HepG2 (cell line): Measurements from ENCODE around the gene SRPRA. TPM values are rescaled to one million over a fixed set of nuclear protein-coding genes. Genes with fewer than 3 reads are reported as not detected.

Experiments
- ATAC-seq: fragments of 200-7000 bp; cut with Tn5 transposase; 3 replicates; pipeline ENCODE4 v1.9.1; 2020; ENCODE audit warnings: mild to moderate bottlenecking, moderate library complexity
- BruUV-seq: library from RNA; stranded (reverse); fragments of 400-500 nt; replicated peaks from 2 replicates; lab custom pipeline; 2021; lab: Mats Ljungman, UMichigan
- CTCF ChIA-PET: fragments of 300-600 bp; formaldehyde crosslinking; extraction: SDS; loops from one replicate; lab custom pipeline; 2021; ENCODE audit warnings: low total read pairs, inconsistent platforms, low intra/inter-chr PET ratio; lab: Yijun Ruan, JAX
- POLR2A ChIA-PET: fragments of 350-600 bp; sonication (Branson Sonifier 250); formaldehyde crosslinking; loops from one replicate; lab custom pipeline; 2020; ENCODE audit warnings: antibody characterized with exemption, inconsistent platforms; lab: Yijun Ruan, JAX
- DNase-seq: peaks from one replicate; pipeline ENCODE4 v3.0.0-alpha.2; 2015; ENCODE audit warnings: low spot score
- FAIRE-seq: peaks from 3 replicates; lab custom pipeline; 2011; peaks lifted over from hg19 to GRCh38; lab: Jason Lieb, UNC
- H2AFZ ChIP-seq: one replicate; pipeline ENCODE4 v1.6.1; 2011; ENCODE audit warnings: low read length, inconsistent platforms
- H3K27ac ChIP-seq: fragments of 300-600 bp; 3 replicates; pipeline ENCODE4 v1.8.0; 2011; ENCODE audit warnings: mixed run types, mild to moderate bottlenecking, mixed read lengths, low read length, inconsistent platforms; ENCODE audit not compliant: insufficient read depth; ENCODE audit errors: extremely low read length
- H3K27me3 ChIP-seq, 2 experiments: fragments of 200-600 bp in 1 of 2; 2 replicates in 1 of 2; 3 replicates in 1 of 2; pipeline versions ENCODE4 v1.6.0 to v1.8.0; 2011; ENCODE audit warnings: low read length in 2 of 2, mild to moderate bottlenecking in 2 of 2, moderate library complexity in 2 of 2, inconsistent platforms in 1 of 2; ENCODE audit not compliant: insufficient read depth in 2 of 2, control insufficient read depth in 1 of 2
- H3K36me3 ChIP-seq, 2 experiments: fragments of 200-600 bp in 1 of 2; replicated peaks in 1 of 2; 2 replicates in 1 of 2; 3 replicates in 1 of 2; pipeline versions ENCODE4 v1.5.1 to v1.8.0; 2011; ENCODE audit warnings: low read length in 2 of 2, inconsistent platforms in 1 of 2; ENCODE audit not compliant: insufficient read depth in 2 of 2, control insufficient read depth in 1 of 2
- H3K4me1 ChIP-seq: 2 replicates; pipeline ENCODE4 v1.5.1; 2012; ENCODE audit warnings: low read length, inconsistent platforms; ENCODE audit not compliant: insufficient read depth
- H3K4me2 ChIP-seq: 2 replicates; pipeline ENCODE4 v1.6.0; 2011; ENCODE audit warnings: low read depth, low read length, inconsistent platforms
- H3K4me3 ChIP-seq, 3 experiments: fragments of 200-600 bp in 1 of 3; sonication (generic), shearing (Covaris generic) in 1 of 3; replicated peaks in 1 of 3; 2 replicates each; pipeline ENCODE4 v1.5.1; 2011 to 2016; ENCODE audit warnings: low read length in 3 of 3, inconsistent platforms in 2 of 3, low read depth in 2 of 3, mild to moderate bottlenecking in 2 of 3, control low read depth in 1 of 3, mixed read lengths in 1 of 3; ENCODE audit not compliant: insufficient read depth in 1 of 3
- H3K79me2 ChIP-seq: one replicate; pipeline ENCODE4 v1.6.1; 2011; ENCODE audit warnings: low read length, inconsistent platforms; ENCODE audit not compliant: insufficient read depth
- H3K9ac ChIP-seq: 2 replicates; pipeline ENCODE4 v1.6.0; 2011; ENCODE audit warnings: mild to moderate bottlenecking, low read depth, low read length, inconsistent platforms; ENCODE audit not compliant: insufficient read depth
- H3K9me3 ChIP-seq: 2 replicates; pipeline ENCODE4 v1.5.1; 2012; ENCODE audit warnings: mild to moderate bottlenecking, low read length
- H4K20me1 ChIP-seq: 2 replicates; pipeline ENCODE4 v1.6.0; 2011; ENCODE audit warnings: inconsistent platforms, mild to moderate bottlenecking, low read length, moderate library complexity; ENCODE audit not compliant: insufficient read depth
- FOXP1 ChIP-seq, 2 experiments: fragments of 450-650 bp in 1 of 2; IDR thresholded peaks; 2 replicates each; pipeline ENCODE4 v1.6.1; 2017 to 2018; ENCODE audit warnings: antibody characterized with exemption in 1 of 2
- GFI1 ChIP-seq: sonication (generic); formaldehyde crosslinking; IDR thresholded peaks from 2 replicates; pipeline ENCODE4 v1.5.0; 2020; ENCODE audit warnings: missing genetic modification reagents, mild to moderate bottlenecking, borderline replicate concordance
- NR3C1 ChIP-seq: sonication (generic); formaldehyde crosslinking; IDR thresholded peaks from 2 replicates; pipeline ENCODE4 v1.4.0; 2020; ENCODE audit warnings: missing genetic modification reagents
- POLR2G ChIP-seq: fragments of 200-400 bp; formaldehyde crosslinking; IDR thresholded peaks from 2 replicates; pipeline ENCODE4 v1.6.1; 2018; ENCODE audit warnings: mild to moderate bottlenecking, low read depth, low read length, moderate library complexity
- ZKSCAN5 ChIP-seq: sonication (generic); formaldehyde crosslinking; IDR thresholded peaks from 2 replicates; pipeline ENCODE4 v1.5.1; 2020; ENCODE audit warnings: mild to moderate bottlenecking, missing genetic modification reagents
- ZNF101 ChIP-seq: sonication (generic); formaldehyde crosslinking; IDR thresholded peaks from 2 replicates; pipeline ENCODE4 v1.4.0; 2020; ENCODE audit warnings: mild to moderate bottlenecking, low read depth, missing genetic modification reagents, borderline replicate concordance
- WGBS: methylation state at CpG from one replicate; pipeline ENCODE4 v1.1.6; 2017; ENCODE audit warnings: low lambda C conversion rate; 5-methylcytosine and 5-hydroxymethylcytosine counted together
- in situ Hi-C: cut with HindIII; loops from 2 replicates; pipeline ENCODE4 v1.10.0; 2017; ENCODE audit warnings: low pct_unique_long_range_greater_than_20kb; ENCODE audit not compliant: extremely low pct_ligation_motif_present
- intact Hi-C: fragments of 100-400 bp; cut with micrococcal nuclease; formaldehyde crosslinking; loops from one replicate; pipeline ENCODE4 v1.10.0; 2022; ENCODE audit not compliant: unreplicated experiment
- polyA plus RNA-seq, 8 experiments: library from polyadenylated mRNA; depleted of rRNA in 3 of 8; stranded (reverse) in 7 of 8; unstranded in 1 of 8; fragments of >200 nt; fragmentation: Illumina TruSeq in 4 of 8; extraction: Trizol in 4 of 8; gene quantifications; 2 replicates each; pipeline versions ENCODE4 v1.2.1 to v1.2.3, GENCODE V29; 2011 to 2016; ENCODE audit warnings: low read depth in 4 of 8, missing spikeins in 1 of 8, mixed read lengths in 1 of 8; ENCODE audit not compliant: insufficient read depth in 1 of 8
- total RNA-seq, 5 experiments: library from RNA; depleted of rRNA; stranded (reverse); fragments of >200 nt; fragmentation: Illumina TruSeq; extraction: Trizol; gene quantifications; 2 replicates each; pipeline ENCODE4 v1.2.3, GENCODE V29; 2016; ENCODE audit warnings: low read depth in 1 of 5
- TF ChIP-seq, protein P1 (sequence below): sonication (generic); formaldehyde crosslinking; IDR thresholded peaks from 2 replicates; pipeline ENCODE4 v1.5.1; 2020; ENCODE audit warnings: missing genetic modification reagents, mild to moderate bottlenecking, borderline replicate concordance
- TF ChIP-seq, protein P2 (sequence below): sonication (generic); formaldehyde crosslinking; IDR thresholded peaks from 2 replicates; pipeline ENCODE4 v1.4.0; 2020; ENCODE audit warnings: missing genetic modification reagents
- TF ChIP-seq, protein P3 (sequence below): sonication (generic); formaldehyde crosslinking; IDR thresholded peaks from 2 replicates; pipeline ENCODE4 v1.5.1; 2020; ENCODE audit warnings: missing genetic modification reagents, mild to moderate bottlenecking, borderline replicate concordance
- TF ChIP-seq, protein P4 (sequence below): sonication (generic); formaldehyde crosslinking; conservative IDR thresholded peaks from 2 replicates; pipeline ENCODE4 v1.5.0; 2020; ENCODE audit warnings: missing genetic modification reagents

Gene SRPRA
- total and polyA plus RNA-seq, 2 of the 13 experiments (the other 11 are each of a cell fraction or from before 2014, with no cell fraction given): 27.7 to 64.6 TPM

DNA sequence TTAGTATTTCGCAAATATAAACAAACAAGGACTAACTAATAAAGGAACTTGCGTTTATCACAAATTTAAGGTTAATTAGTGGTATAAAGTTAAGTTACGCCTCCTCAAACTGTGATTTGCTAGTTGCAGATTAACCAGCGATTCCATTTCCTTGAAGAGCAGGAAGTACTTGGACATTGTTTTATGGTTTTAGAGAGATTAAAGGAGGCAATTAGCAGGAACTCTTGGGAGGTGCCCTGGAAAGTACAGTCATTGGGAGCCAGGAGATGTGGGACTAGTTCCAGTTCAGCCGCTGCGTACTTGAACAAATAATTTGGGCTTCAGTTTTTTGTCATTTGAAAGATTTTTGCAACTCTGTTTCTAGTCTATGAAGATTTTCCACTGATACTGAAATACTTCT lies 53.9 kb downstream of the SRPRA start (continued):
- TF ChIP-seq NR3C1: no peak

DNA sequence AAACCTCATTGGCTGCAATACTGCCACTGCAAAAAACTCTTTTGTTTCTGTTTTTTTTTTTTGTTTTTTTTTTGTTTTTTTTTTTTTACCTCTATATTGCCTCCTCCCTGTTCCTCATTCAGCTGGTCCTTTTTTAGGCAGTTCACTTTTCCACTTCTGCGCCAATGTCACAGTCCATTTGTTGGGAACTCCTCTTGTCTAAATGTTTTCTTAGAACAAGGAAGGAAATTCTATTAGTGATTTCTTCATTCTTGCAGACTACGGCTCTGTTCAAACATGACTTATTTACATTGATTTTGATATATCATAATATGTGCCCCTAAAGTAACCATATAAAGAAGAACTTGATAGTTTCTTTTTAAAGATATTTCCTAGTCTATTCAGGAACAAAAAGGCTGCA lies 54.3 kb downstream of the SRPRA start:
- Histone ChIP-seq H3K4me1 (peaks cover 28% of the 10 kb centered on the region), H3K27me3 (peaks cover 0 to 2% of the 10 kb centered on the region in 2 experiments; a peak in 1 of 5 replicates), H3K9ac (no peak overlapping the region), H3K4me2 (no peak overlapping the region), H3K9me3 (no peaks in the 10 kb centered on the region), H3K27ac (no peak overlapping the region), H3K36me3 (peaks cover 2 to 3% of the 10 kb centered on the region in 2 experiments; a peak in 4 of 5 replicates), H3K79me2 (peaks cover 57% of the 10 kb centered on the region), H2AFZ (no peak overlapping the region), H4K20me1 (no peaks in the 10 kb centered on the region), H3K4me3 (no peak overlapping the region)
- no TSS peak for BruUV-seq
- ChIA-PET CTCF (no interaction called here), POLR2A (interaction anchor here (0.6 kb wide), 1 partner anchor 585 kb away, joined by 3 read pairs; no protein-coding TSS in a partner anchor)
- DNase-seq (no peak), FAIRE-seq (no peak), ATAC-seq (no peak)
- intact Hi-C loops (no loop called here), in situ Hi-C loops (loop anchor here (25.0 kb wide), 1 partner anchor 577 kb away; the partner anchor contains the start of gene CHEK1)
- WGBS: 59% methylated on average over 2 of the region's 2 CpGs
- TF ChIP-seq ZNF101 (CRISPR knock-in tag) (no peak), ZKSCAN5 (CRISPR knock-in tag) (no peak), GFI1 (CRISPR knock-in tag) (no peak), POLR2G (no peak), FOXP1 (IDR thresholded peaks at IDR 0.05) (no peak), FOXP1 (CRISPR knock-in tag; IDR thresholded peaks at IDR 0.05) (no peak)
- TF ChIP-seq, protein P1, sequence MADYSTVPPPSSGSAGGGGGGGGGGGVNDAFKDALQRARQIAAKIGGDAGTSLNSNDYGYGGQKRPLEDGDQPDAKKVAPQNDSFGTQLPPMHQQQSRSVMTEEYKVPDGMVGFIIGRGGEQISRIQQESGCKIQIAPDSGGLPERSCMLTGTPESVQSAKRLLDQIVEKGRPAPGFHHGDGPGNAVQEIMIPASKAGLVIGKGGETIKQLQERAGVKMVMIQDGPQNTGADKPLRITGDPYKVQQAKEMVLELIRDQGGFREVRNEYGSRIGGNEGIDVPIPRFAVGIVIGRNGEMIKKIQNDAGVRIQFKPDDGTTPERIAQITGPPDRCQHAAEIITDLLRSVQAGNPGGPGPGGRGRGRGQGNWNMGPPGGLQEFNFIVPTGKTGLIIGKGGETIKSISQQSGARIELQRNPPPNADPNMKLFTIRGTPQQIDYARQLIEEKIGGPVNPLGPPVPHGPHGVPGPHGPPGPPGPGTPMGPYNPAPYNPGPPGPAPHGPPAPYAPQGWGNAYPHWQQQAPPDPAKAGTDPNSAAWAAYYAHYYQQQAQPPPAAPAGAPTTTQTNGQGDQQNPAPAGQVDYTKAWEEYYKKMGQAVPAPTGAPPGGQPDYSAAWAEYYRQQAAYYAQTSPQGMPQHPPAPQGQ (CRISPR knock-in tag): no peak
- TF ChIP-seq, protein P2, sequence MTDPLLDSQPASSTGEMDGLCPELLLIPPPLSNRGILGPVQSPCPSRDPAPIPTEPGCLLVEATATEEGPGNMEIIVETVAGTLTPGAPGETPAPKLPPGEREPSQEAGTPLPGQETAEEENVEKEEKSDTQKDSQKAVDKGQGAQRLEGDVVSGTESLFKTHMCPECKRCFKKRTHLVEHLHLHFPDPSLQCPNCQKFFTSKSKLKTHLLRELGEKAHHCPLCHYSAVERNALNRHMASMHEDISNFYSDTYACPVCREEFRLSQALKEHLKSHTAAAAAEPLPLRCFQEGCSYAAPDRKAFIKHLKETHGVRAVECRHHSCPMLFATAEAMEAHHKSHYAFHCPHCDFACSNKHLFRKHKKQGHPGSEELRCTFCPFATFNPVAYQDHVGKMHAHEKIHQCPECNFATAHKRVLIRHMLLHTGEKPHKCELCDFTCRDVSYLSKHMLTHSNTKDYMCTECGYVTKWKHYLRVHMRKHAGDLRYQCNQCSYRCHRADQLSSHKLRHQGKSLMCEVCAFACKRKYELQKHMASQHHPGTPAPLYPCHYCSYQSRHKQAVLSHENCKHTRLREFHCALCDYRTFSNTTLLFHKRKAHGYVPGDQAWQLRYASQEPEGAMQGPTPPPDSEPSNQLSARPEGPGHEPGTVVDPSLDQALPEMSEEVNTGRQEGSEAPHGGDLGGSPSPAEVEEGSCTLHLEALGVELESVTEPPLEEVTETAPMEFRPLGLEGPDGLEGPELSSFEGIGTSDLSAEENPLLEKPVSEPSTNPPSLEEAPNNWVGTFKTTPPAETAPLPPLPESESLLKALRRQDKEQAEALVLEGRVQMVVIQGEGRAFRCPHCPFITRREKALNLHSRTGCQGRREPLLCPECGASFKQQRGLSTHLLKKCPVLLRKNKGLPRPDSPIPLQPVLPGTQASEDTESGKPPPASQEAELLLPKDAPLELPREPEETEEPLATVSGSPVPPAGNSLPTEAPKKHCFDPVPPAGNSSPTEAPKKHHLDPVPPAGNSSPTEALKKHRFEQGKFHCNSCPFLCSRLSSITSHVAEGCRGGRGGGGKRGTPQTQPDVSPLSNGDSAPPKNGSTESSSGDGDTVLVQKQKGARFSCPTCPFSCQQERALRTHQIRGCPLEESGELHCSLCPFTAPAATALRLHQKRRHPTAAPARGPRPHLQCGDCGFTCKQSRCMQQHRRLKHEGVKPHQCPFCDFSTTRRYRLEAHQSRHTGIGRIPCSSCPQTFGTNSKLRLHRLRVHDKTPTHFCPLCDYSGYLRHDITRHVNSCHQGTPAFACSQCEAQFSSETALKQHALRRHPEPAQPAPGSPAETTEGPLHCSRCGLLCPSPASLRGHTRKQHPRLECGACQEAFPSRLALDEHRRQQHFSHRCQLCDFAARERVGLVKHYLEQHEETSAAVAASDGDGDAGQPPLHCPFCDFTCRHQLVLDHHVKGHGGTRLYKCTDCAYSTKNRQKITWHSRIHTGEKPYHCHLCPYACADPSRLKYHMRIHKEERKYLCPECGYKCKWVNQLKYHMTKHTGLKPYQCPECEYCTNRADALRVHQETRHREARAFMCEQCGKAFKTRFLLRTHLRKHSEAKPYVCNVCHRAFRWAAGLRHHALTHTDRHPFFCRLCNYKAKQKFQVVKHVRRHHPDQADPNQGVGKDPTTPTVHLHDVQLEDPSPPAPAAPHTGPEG (CRISPR knock-in tag): no peak
- TF ChIP-seq, protein P3, sequence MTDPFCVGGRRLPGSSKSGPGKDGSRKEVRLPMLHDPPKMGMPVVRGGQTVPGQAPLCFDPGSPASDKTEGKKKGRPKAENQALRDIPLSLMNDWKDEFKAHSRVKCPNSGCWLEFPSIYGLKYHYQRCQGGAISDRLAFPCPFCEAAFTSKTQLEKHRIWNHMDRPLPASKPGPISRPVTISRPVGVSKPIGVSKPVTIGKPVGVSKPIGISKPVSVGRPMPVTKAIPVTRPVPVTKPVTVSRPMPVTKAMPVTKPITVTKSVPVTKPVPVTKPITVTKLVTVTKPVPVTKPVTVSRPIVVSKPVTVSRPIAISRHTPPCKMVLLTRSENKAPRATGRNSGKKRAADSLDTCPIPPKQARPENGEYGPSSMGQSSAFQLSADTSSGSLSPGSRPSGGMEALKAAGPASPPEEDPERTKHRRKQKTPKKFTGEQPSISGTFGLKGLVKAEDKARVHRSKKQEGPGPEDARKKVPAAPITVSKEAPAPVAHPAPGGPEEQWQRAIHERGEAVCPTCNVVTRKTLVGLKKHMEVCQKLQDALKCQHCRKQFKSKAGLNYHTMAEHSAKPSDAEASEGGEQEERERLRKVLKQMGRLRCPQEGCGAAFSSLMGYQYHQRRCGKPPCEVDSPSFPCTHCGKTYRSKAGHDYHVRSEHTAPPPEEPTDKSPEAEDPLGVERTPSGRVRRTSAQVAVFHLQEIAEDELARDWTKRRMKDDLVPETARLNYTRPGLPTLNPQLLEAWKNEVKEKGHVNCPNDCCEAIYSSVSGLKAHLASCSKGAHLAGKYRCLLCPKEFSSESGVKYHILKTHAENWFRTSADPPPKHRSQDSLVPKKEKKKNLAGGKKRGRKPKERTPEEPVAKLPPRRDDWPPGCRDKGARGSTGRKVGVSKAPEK (CRISPR knock-in tag): no peak
- TF ChIP-seq, protein P4, sequence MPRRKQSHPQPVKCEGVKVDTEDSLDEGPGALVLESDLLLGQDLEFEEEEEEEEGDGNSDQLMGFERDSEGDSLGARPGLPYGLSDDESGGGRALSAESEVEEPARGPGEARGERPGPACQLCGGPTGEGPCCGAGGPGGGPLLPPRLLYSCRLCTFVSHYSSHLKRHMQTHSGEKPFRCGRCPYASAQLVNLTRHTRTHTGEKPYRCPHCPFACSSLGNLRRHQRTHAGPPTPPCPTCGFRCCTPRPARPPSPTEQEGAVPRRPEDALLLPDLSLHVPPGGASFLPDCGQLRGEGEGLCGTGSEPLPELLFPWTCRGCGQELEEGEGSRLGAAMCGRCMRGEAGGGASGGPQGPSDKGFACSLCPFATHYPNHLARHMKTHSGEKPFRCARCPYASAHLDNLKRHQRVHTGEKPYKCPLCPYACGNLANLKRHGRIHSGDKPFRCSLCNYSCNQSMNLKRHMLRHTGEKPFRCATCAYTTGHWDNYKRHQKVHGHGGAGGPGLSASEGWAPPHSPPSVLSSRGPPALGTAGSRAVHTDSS: no peak
